HFFc6 (cell line): ENCODE measurements around the gene AFF2. TPM values are rescaled to one million over a fixed set of nuclear protein-coding genes. Genes with fewer than 3 reads are reported as not detected.

Experiments used
- DNase-seq: peaks from one replicate; pipeline ENCODE4 v3.0.0-alpha.2; 2018
- H3K27ac Mint-ChIP-seq: 2 replicates; pipeline ENCODE4 v1.8.0; 2020; ENCODE audit warnings: mild to moderate bottlenecking, mixed read lengths
- H3K27me3 Mint-ChIP-seq: 2 replicates; pipeline ENCODE4 v1.8.0; 2021; ENCODE audit warnings: mild to moderate bottlenecking, moderate library complexity, mixed read lengths; ENCODE audit not compliant: insufficient read depth
- H3K36me3 Mint-ChIP-seq: 2 replicates; pipeline ENCODE4 v1.8.0; 2021; ENCODE audit warnings: low read depth, mixed read lengths
- H3K4me1 Mint-ChIP-seq: 2 replicates; pipeline ENCODE4 v1.8.0; 2020; ENCODE audit warnings: low read depth, mixed read lengths
- H3K4me3 Mint-ChIP-seq: 2 replicates; pipeline ENCODE4 v1.8.0; 2020; ENCODE audit warnings: mild to moderate bottlenecking, moderate library complexity, mixed read lengths
- H3K9me3 Mint-ChIP-seq: 2 replicates; pipeline ENCODE4 v1.8.0; 2020; ENCODE audit warnings: mild to moderate bottlenecking, mixed read lengths
- CTCF ChIP-seq: fragments of 200-600 bp; sonication (generic); IDR thresholded peaks from 2 replicates; pipeline ENCODE4 v1.5.0; 2021; ENCODE audit warnings: antibody characterized with exemption, mild to moderate bottlenecking
- total RNA-seq, 6 experiments: library from RNA; stranded (reverse); fragmentation: NEBNext Ultra II Directional; extraction: Animal tissue kit (Norgen Biotek cat#: 25700); gene quantifications; 2 replicates in 1 of 6; 3 replicates in 5 of 6; pipeline ENCODE4 v1.2.3, GENCODE V29; 2021

Gene AFF2
- total RNA-seq, 6 experiments from 2014 or later = not detected

- Mint-ChIP-seq H3K36me3 (no peaks in the 10 kb centered on the region), H3K9me3 (no peaks in the 10 kb centered on the region; the same call in 1 of the 2 replicates), H3K27ac (no peak overlapping the region), H3K4me1 (no peaks in the 10 kb centered on the region), H3K27me3 (no peaks in the 10 kb centered on the region; the same call in 1 of the 2 replicates), H3K4me3 (no peak overlapping the region)
- no peak for DNase-seq
- no peak for TF ChIP-seq CTCF
Observed at GRCh38 chrX:148593146-148593545, 92.7 kb downstream of the AFF2 start.

DNA sequence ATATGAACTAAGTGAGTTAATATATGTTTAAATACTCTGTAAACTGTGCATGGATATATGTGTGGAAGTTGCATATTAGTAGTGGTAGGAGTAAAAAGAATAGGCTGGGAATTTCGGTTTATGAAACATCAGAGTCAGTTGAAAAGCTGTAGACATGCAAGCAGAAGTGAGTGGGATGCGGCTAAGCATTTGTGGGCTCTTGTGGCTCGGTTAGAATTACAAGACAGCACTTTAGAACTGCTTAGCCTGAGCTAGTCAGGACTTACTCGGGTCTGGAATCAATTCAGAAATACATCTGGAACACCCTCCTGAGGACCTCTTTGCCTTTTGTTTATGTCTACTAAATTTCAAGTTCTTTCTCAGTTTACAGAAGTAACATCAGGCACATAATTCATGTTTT lies 93.6 kb downstream of the AFF2 start:
- Mint-ChIP-seq H3K9me3 (no peaks in the 10 kb centered on the region; the same call in 1 of the 2 replicates), H3K4me1 (no peaks in the 10 kb centered on the region), H3K36me3 (no peaks in the 10 kb centered on the region), H3K27me3 (no peaks in the 10 kb centered on the region; the same call in 1 of the 2 replicates), H3K4me3 (no peak overlapping the region), H3K27ac (no peak overlapping the region)
- DNase-seq = no peak
- no peak for TF ChIP-seq CTCF

GRCh38 chrX:148599404-148599803 lies 99.0 kb downstream of the AFF2 start:
- H3K36me3 Mint-ChIP-seq = no peaks in the 10 kb centered on the region
- no peak for DNase-seq
- no peaks in the 10 kb centered on the region; the same call in 1 of the 2 replicates for H3K27me3 Mint-ChIP-seq
- TF ChIP-seq CTCF = no peak
- no peaks in the 10 kb centered on the region for H3K4me1 Mint-ChIP-seq
- H3K9me3 Mint-ChIP-seq = peaks cover 12% of the 10 kb centered on the region; the same call in 1 of the 2 replicates
- no peak overlapping the region for H3K27ac Mint-ChIP-seq
- no peak overlapping the region for H3K4me3 Mint-ChIP-seq

- DNase-seq = no peak
- Mint-ChIP-seq H3K4me1 (no peaks in the 10 kb centered on the region), H3K4me3 (no peak overlapping the region), H3K27ac (no peak overlapping the region), H3K36me3 (no peaks in the 10 kb centered on the region), H3K27me3 (no peaks in the 10 kb centered on the region; the same call in 1 of the 2 replicates), H3K9me3 (peaks cover 12% of the 10 kb centered on the region; the same call in 1 of the 2 replicates)
- TF ChIP-seq CTCF = no peak
Observed at GRCh38 chrX:148600131-148600530, 99.7 kb downstream of the AFF2 start.

GRCh38 chrX:148600581-148600980 lies 100.2 kb downstream of the AFF2 start:
- Mint-ChIP-seq H3K27me3 (no peaks in the 10 kb centered on the region; the same call in 1 of the 2 replicates), H3K36me3 (no peaks in the 10 kb centered on the region), H3K27ac (no peak overlapping the region), H3K4me1 (no peaks in the 10 kb centered on the region), H3K4me3 (no peak overlapping the region), H3K9me3 (peaks cover 12% of the 10 kb centered on the region; the same call in 1 of the 2 replicates)
- TF ChIP-seq CTCF = no peak
- no peak for DNase-seq

DNA sequence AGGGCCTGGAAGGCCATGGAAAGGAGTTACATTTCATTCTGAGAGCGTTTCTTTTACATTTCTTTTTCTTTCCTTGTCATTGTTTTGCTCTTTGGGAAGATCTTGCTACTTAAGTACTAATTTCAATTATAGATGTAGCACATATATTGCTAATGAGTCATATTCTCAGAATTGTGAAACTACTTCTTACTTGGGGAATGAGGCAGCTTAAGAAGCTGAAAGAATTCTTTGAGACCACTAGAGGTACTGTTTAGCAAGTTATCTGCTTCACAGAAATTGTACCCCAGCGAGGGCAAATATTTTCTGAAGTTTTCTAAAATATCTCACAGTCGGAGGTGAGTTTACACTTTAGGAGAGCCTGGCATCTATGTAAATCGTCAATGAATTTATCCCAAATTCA lies 100.6 kb downstream of the AFF2 start:
- H3K27me3 Mint-ChIP-seq = no peaks in the 10 kb centered on the region; the same call in 1 of the 2 replicates
- H3K36me3 Mint-ChIP-seq = no peaks in the 10 kb centered on the region
- no peak overlapping the region for H3K27ac Mint-ChIP-seq
- H3K9me3 Mint-ChIP-seq = peaks cover 12% of the 10 kb centered on the region; the same call in 1 of the 2 replicates
- no peak for DNase-seq
- H3K4me1 Mint-ChIP-seq = no peaks in the 10 kb centered on the region
- TF ChIP-seq CTCF = no peak
- H3K4me3 Mint-ChIP-seq = no peak overlapping the region
